22Rv1 (cell line): Measurements from ENCODE around the gene SS18L1.

Source experiments
- CTCF ChIP-seq: fragments of 450-650 bp; IDR thresholded peaks from 2 replicates; pipeline ENCODE4 v1.5.1; 2017; ENCODE audit warnings: mild to moderate bottlenecking
- ZFX ChIP-seq: fragments of 450-650 bp; IDR thresholded peaks from 2 replicates; pipeline ENCODE4 v1.6.1; 2017; ENCODE audit warnings: antibody characterized with exemption, borderline replicate concordance

GRCh38 chr20:62198931-62199330 lies 55.4 kb downstream of the SS18L1 start:
- TF ChIP-seq CTCF (no peak), ZFX (no peak)
